K562 (cell line): ENCODE data around the gene SLC22A7. TPM values are rescaled to one million over a fixed set of nuclear protein-coding genes. Genes with fewer than 3 reads are reported as not detected.
A peak's percentile ranks its signal among the peaks of the same experiment; 100 is the strongest.

Experiments
- BRCA1 ChIP-seq, 2 experiments: fragments of 450-650 bp in 1 of 2; sonication (generic) in 1 of 2; formaldehyde crosslinking in 1 of 2; IDR thresholded peaks; 2 replicates each; pipeline versions ENCODE4 v1.5.0 to v1.6.1; 2017 to 2020; ENCODE audit warnings: mild to moderate bottlenecking in 1 of 2, missing genetic modification reagents in 1 of 2
- CBX5 ChIP-seq: IDR thresholded peaks from 2 replicates; pipeline ENCODE4 v1.6.1; 2014; ENCODE audit warnings: low read depth, borderline replicate concordance
- MCM2 ChIP-seq: fragments of 450-650 bp; IDR thresholded peaks from 2 replicates; pipeline ENCODE4 v1.6.1; 2017; ENCODE audit warnings: low read depth, mild to moderate bottlenecking
- TSHZ1 ChIP-seq: fragments of 250-450 bp; sonication (Bioruptor Pico); IDR thresholded peaks from 2 replicates; pipeline ENCODE4 v1.4.0; 2020; ENCODE audit warnings: mild to moderate bottlenecking, moderate library complexity
- U2AF1 ChIP-seq: fragments of 200-400 bp; formaldehyde crosslinking; optimal IDR thresholded peaks from 2 replicates; pipeline ENCODE3; 2017; ENCODE audit warnings: mild to moderate bottlenecking, low read depth, low read length, moderate library complexity
- USF2 ChIP-seq: sonication (generic); formaldehyde crosslinking; IDR thresholded peaks from 2 replicates; pipeline ENCODE4 v1.5.0; 2020; ENCODE audit warnings: missing genetic modification reagents
- ZNF134 ChIP-seq: fragments of 250-450 bp; sonication (Bioruptor Pico); conservative IDR thresholded peaks from 2 replicates; pipeline ENCODE4 v1.4.0; 2020
- polyA plus RNA-seq, 8 experiments: library from polyadenylated mRNA; depleted of rRNA in 4 of 8; stranded (reverse) in 5 of 8; unstranded in 3 of 8; fragments of >200 nt; fragmentation: Nextera tagmentation in 2 of 8; fragmentation: Illumina TruSeq in 1 of 8; extraction: Ambion mirVana in 2 of 8; extraction: Trizol in 1 of 8; gene quantifications; 2 replicates each; pipeline versions ENCODE4 v1.2.1 to v1.2.3, GENCODE V29; 2011 to 2014; ENCODE audit warnings: inconsistent platforms in 1 of 8, missing spikeins in 1 of 8
- total RNA-seq, 7 experiments: library from RNA; depleted of rRNA in 6 of 7; stranded (reverse); fragments of >200 nt in 6 of 7; fragmentation: Illumina TruSeq in 2 of 7; extraction: Trizol in 2 of 7; gene quantifications; 2 replicates each; pipeline versions ENCODE4 v1.2.1 to v1.2.3, GENCODE V29; 2011 to 2021; ENCODE audit warnings: low replicate concordance in 1 of 7
- TF ChIP-seq, protein P1 (sequence below): fragments of 450-650 bp; IDR thresholded peaks from 2 replicates; pipeline ENCODE4 v1.6.1; 2016; ENCODE audit warnings: missing biosample characterization, missing genetic modification characterization
- TF ChIP-seq, protein P2 (sequence below): fragments of 450-650 bp; formaldehyde crosslinking; IDR thresholded peaks from 2 replicates; pipeline ENCODE4 v1.4.0; 2020; ENCODE audit warnings: mild to moderate bottlenecking
- TF ChIP-seq, protein P3 (sequence below), 2 experiments: IDR thresholded peaks; 2 replicates each; pipeline ENCODE4 v1.6.1; 2011; ENCODE audit warnings: borderline replicate concordance in 1 of 2, control low read depth in 1 of 2, low read depth in 1 of 2, low read length in 1 of 2, mild to moderate bottlenecking in 1 of 2, mixed read lengths in 1 of 2, moderate library complexity in 1 of 2; ENCODE audit not compliant: insufficient read depth in 1 of 2, insufficient read length in 1 of 2, poor library complexity in 1 of 2, severe bottlenecking in 1 of 2; ENCODE audit errors: extremely low read depth in 1 of 2

Gene SLC22A7
- total and polyA plus RNA-seq, 9 of the 15 experiments (the other 6 are each of a cell fraction or from before 2014, with no cell fraction given): not detected

- TF ChIP-seq, protein P1, sequence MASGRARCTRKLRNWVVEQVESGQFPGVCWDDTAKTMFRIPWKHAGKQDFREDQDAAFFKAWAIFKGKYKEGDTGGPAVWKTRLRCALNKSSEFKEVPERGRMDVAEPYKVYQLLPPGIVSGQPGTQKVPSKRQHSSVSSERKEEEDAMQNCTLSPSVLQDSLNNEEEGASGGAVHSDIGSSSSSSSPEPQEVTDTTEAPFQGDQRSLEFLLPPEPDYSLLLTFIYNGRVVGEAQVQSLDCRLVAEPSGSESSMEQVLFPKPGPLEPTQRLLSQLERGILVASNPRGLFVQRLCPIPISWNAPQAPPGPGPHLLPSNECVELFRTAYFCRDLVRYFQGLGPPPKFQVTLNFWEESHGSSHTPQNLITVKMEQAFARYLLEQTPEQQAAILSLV (tag): no peak
- TF ChIP-seq ZNF134: no peak
- TF ChIP-seq BRCA1 (IDR thresholded peaks at IDR 0.05): no peak
- TF ChIP-seq BRCA1 (CRISPR knock-in tag; IDR thresholded peaks at IDR 0.05): 0 out of 2 replicates have a peak, but pooled peaks have one; percentile 77
- no peak for TF ChIP-seq MCM2
- TF ChIP-seq, protein P2, sequence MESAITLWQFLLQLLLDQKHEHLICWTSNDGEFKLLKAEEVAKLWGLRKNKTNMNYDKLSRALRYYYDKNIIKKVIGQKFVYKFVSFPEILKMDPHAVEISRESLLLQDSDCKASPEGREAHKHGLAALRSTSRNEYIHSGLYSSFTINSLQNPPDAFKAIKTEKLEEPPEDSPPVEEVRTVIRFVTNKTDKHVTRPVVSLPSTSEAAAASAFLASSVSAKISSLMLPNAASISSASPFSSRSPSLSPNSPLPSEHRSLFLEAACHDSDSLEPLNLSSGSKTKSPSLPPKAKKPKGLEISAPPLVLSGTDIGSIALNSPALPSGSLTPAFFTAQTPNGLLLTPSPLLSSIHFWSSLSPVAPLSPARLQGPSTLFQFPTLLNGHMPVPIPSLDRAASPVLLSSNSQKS (CRISPR knock-in tag): no peak
- TF ChIP-seq USF2 (CRISPR knock-in tag): no peak
- TF ChIP-seq, protein P3, sequence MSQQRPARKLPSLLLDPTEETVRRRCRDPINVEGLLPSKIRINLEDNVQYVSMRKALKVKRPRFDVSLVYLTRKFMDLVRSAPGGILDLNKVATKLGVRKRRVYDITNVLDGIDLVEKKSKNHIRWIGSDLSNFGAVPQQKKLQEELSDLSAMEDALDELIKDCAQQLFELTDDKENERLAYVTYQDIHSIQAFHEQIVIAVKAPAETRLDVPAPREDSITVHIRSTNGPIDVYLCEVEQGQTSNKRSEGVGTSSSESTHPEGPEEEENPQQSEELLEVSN (IDR thresholded peaks at IDR 0.05; ENCODE audit: borderline replicate concordance in 1 of 2, extremely low read depth in 1 of 2, insufficient read depth in 1 of 2, insufficient read length in 1 of 2, low read depth in 1 of 2, low read length in 1 of 2, poor library complexity in 1 of 2, severe bottlenecking in 1 of 2): peak; percentile 78 to 80
- TF ChIP-seq TSHZ1: no peak
- TF ChIP-seq U2AF1: no peak
- TF ChIP-seq CBX5: no peak
Observed at GRCh38 chr6:43269273-43270007, 28.6 kb upstream of the SLC22A7 start (continued).
